GM21717 (cell line): Measurements from ENCODE around the gene RAD51.

ENCODE experiments used
- ATAC-seq: cut with Tn5 transposase; IDR thresholded peaks from one replicate; pipeline ENCODE4 v1.9.1; 2021; ENCODE audit warnings: mild to moderate bottlenecking, moderate library complexity; ENCODE audit not compliant: unreplicated experiment

Gene RAD51

GRCh38 chr15:40776537-40777141 lies 81.7 kb downstream of the RAD51 start:
- no peak for ATAC-seq
